ENCODE data around the gene PAM.
"Not testable (repeated sequence)": the region's sequence is repeated elsewhere in the genome, so short reads cannot be mapped to it uniquely, and the experiment has no call there.

The PAM gene

GRCh38 chr5:102946971-102947370, 191.9 kb downstream of the PAM start:
- no peak for DNase-seq

- no peak for DNase-seq
Measured at GRCh38 chr5:102955488-102955887, 200.4 kb downstream of the PAM start.

GRCh38 chr5:102956599-102956998, 201.5 kb downstream of the PAM start:
- DNase-seq: no peak

- DNase-seq: no peak
Measured at GRCh38 chr5:102957141-102957540, 202.0 kb downstream of the PAM start.

- no peak for DNase-seq
Measured at GRCh38 chr5:102958481-102959011, 203.4 kb downstream of the PAM start.

- no peak for DNase-seq
Measured at GRCh38 chr5:102959055-102959454, 203.9 kb downstream of the PAM start.

GRCh38 chr5:102961671-102962070, 206.6 kb downstream of the PAM start:
- DNase-seq: no peak

- DNase-seq: no peak
Measured at GRCh38 chr5:102965653-102966052, 210.5 kb downstream of the PAM start.

- no peak for DNase-seq
Measured at GRCh38 chr5:102969641-102970040, 214.5 kb downstream of the PAM start.

GRCh38 chr5:102971676-102972293, 216.7 kb downstream of the PAM start:
- no peak for DNase-seq

- no peak for DNase-seq
Measured at GRCh38 chr5:102974177-102974576, 219.1 kb downstream of the PAM start.

GRCh38 chr5:102975045-102975444, 219.9 kb downstream of the PAM start:
- DNase-seq: no peak

GRCh38 chr5:102975457-102976182, 220.5 kb downstream of the PAM start:
- DNase-seq: no peak

GRCh38 chr5:102981957-102982635, 227.0 kb downstream of the PAM start:
- DNase-seq: no peak

GRCh38 chr5:102986074-102986473, 231.0 kb downstream of the PAM start:
- DNase-seq: no peak

- DNase-seq: no peak
Measured at GRCh38 chr5:102988459-102988858, 233.4 kb downstream of the PAM start.

GRCh38 chr5:102991802-102992201, 236.7 kb downstream of the PAM start:
- no peak for DNase-seq

GRCh38 chr5:102996011-102996575, 241.0 kb downstream of the PAM start:
- DNase-seq: no peak

- no peak for DNase-seq
Measured at GRCh38 chr5:102998224-102998623, 243.1 kb downstream of the PAM start.

- DNase-seq: no peak
Measured at GRCh38 chr5:102999191-102999590, 244.1 kb downstream of the PAM start.

- DNase-seq: not testable (repeated sequence)
Measured at GRCh38 chr5:102999621-103000020, 244.5 kb downstream of the PAM start.

GRCh38 chr5:103000089-103000488, 245.0 kb downstream of the PAM start:
- no peak for DNase-seq

- no peak for DNase-seq
Measured at GRCh38 chr5:103003872-103004271, 248.8 kb downstream of the PAM start.

GRCh38 chr5:103005276-103005675, 250.2 kb downstream of the PAM start:
- DNase-seq: no peak
